Stimulated activated CD8-positive, alpha-beta memory T cell treated with anti-CD3 and anti-CD28 coated beads, Interleukin-7, amount 100 ng/mL, for 48 hours (primary cell): ENCODE measurements around the gene ADCY5.

Experiments
- DNase-seq, 2 donors: peaks; one replicate each; pipeline ENCODE4 v3.0.0-alpha.2; 2020; ENCODE audit warnings: low read depth in 1 of 2; ENCODE audit errors: extremely low read depth in 1 of 2

The ADCY5 gene

DNA sequence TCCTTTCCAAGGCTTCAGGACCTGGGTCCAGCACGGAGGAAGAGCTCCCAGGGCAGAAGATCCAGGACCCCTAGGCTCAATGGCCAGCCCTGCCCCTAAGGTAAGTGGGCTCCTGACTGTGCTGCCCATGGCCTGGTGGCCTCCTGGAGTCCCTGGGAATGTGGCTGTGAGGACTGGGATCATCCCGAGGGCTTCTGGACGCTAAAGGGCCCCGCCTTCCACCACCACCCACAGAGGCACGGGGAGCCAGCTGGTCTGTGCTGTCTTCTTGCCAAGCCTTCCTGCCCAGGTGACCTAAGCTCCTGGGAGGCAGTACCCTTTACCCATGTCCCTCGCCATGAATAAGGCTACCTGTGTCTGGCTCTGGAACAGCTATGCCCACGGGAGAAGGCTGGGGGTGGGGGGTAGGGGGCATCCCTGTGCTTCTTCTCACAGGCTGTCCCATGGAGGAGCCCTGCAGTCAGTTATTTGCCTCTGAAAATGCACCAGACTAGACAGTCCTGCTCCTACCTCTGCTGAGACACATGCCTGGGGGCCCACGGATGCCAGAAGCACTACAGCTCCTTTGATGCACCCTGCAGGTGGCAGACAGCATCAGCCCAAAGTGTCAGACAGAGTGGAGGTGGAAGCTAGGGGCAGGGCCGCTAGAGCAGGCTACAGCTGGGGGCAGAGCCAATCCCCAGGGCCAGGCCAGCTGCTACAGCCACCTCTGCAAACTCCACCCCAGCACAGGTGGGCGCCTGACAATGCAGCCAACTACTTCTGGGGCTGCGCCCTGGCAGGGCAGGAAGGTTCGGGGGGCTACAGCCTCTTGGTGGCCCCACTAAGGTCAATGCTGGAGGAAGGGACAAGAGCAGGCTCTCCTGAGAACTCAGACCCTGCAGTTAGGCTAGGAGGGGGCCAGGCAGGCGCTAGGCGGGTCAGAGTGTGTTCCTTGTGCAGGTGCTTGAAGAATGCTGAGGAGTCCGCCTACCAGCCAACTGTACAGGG is 156.3 kb downstream of the ADCY5 start:
- no peak for DNase-seq

DNA sequence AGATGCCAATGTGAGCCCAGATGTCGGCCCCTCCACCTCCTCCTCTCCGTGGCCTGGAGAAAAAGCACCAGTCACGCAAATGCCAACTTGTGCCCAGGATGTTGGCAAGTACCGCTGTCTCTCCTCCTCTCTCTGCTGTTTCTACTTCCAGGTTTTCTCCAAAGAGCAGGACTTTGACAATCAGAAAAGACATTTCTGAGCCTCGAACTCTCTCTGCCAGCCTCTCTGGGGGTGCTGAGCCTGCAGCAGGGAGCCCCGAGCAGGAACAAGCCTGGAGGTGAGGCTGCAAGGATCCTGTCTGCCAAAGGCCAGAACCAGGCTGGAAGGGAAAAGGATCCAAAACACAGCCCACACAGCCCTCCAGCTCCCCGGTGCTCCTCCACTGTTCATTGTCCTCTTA is 157.5 kb downstream of the ADCY5 start:
- no peak for DNase-seq

GRCh38 chr3:123290962-123291361 is 157.9 kb downstream of the ADCY5 start:
- DNase-seq, result no peak

- no peak for DNase-seq
Observed at GRCh38 chr3:123290107-123290930, 158.6 kb downstream of the ADCY5 start.

GRCh38 chr3:123289391-123290106 is 159.3 kb downstream of the ADCY5 start:
- DNase-seq, result no peak

DNA sequence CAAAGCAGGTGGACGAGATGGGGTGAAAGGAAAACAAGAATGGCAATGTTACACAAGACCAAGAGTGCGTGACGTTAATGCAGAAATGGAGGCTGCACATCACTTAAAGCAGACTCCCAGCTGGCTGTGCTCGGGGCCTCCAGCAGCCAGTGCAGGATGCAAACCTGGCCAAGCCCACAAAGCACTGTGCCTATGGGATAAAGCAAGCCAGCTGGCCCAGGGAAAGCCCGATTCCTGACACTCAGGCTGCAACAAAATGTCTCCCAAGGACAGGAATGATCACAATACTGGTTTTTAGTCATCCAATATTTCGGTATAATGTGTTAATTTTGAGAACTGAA is 161.0 kb downstream of the ADCY5 start:
- no peak for DNase-seq

- DNase-seq, result no peak
Observed at GRCh38 chr3:123287051-123287961, 161.6 kb downstream of the ADCY5 start.

DNA sequence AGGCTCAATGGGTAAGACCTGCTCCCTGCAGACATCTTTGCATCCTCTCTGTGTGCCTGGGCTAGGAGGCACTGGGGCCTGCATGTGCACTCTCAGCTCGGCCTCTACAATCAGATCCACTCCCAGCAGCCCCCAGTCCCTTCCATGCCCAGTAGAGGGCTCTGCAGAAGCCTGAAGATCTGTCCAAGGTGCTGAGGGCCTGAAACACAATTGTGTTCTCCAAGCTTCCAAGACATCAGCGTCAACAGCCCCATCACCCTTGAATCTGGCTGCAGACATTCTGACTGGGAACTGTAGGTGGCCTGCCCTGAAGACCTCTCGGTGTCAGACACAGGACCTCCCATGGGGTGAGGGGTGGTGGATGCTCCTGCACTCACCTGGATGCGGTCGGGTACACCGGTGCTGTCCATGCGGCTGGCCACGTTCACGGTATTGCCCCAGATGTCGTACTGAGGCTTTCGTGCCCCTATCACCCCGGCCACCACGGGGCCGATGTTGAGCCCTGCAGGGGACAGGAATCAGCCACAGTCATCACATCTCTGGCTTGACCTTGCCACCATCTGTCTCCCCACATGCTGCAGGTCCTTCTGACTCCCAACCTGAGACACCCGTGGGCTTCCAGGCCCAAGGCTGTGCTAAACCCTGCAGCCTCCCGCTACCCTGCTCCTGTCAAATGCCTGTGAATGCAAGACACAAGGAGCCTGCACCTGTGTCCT is 162.4 kb downstream of the ADCY5 start:
- no peak for DNase-seq

DNA sequence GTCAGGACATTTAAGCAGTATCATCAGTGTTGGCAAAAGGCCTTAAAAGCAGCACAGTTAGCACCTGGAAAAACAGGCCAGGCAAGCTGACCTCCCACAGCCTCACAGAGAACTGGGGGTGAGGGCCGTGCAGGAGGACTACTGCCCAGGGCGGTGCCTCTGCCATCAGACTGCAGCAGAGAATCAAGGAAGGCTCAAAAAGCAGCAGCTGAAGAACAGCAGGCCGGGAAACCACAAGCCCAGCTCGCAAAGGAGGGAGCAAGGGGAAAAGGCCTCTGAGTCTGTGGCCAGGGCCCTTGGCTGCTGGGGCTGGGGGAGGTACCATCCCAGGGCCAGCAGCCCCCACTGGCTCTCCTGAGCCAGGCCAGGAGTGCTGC is 163.0 kb downstream of the ADCY5 start:
- no peak for DNase-seq

DNA sequence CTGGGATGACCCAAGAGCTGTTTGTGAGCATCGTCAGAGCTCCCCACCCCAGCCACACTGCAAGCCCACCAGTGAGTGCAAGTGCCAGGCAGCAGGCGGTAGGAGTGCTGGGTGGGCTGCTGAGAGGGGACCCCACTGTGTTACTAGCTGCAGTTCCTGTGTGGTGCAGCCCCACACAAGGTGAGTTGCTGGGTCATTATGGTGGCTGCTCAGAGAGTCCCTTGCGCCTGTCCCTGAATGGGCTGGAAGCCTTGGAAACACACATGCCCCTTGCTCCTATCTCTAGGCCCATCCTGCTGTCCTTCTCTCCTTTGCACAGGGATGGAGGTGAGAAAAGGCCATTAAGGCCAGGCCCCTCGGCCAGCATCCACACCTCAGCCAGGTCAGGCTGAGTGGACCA is 163.4 kb downstream of the ADCY5 start:
- DNase-seq, result no peak

DNA sequence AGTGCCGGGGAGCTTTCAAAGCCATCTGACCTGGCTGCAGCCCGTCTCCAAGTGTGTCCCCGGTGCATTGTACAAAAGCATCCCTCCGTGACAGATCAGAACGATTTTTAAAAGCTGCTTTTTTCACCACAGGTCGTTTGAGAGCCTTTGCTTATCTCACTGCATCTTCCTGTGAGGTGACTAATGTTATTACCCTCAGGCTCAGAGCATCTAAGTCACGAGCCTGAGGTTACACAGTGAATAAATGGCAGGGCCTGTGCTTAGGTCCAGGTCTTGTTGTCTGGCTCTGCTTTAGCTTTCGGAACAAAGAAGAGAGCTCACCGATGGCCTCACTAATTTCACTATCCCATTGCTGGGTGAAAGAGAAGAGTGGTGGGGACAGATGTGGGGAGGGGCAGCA is 163.8 kb downstream of the ADCY5 start:
- no peak for DNase-seq

- no peak for DNase-seq
Observed at GRCh38 chr3:123284399-123285010, 164.4 kb downstream of the ADCY5 start.

- DNase-seq, result no peak
Observed at GRCh38 chr3:123283657-123284398, 165.1 kb downstream of the ADCY5 start.

- DNase-seq, result no peak
Observed at GRCh38 chr3:123283074-123283473, 165.8 kb downstream of the ADCY5 start.

GRCh38 chr3:123282461-123282860 is 166.4 kb downstream of the ADCY5 start:
- no peak for DNase-seq

DNA sequence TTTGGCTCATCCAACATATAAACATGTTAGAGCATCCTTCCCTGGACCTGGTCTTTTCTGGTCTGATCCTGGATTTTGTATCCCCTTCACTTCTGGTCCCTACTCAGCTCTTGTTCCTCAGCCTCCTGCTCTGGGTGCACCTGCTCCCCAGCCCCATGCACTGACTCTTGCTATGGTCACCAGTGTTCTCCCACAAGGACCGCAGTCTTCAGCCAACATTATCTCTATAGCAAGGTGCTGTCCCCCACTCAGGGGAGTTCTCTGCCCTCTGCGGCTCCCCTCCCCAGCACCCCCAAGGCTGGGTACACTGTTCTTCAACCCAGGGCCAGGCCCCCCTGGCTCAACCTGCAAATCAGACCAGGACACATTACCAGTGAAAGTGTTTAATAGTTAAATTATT is 167.0 kb downstream of the ADCY5 start:
- no peak for DNase-seq

- no peak for DNase-seq
Observed at GRCh38 chr3:123281406-123281805, 167.5 kb downstream of the ADCY5 start.

DNA sequence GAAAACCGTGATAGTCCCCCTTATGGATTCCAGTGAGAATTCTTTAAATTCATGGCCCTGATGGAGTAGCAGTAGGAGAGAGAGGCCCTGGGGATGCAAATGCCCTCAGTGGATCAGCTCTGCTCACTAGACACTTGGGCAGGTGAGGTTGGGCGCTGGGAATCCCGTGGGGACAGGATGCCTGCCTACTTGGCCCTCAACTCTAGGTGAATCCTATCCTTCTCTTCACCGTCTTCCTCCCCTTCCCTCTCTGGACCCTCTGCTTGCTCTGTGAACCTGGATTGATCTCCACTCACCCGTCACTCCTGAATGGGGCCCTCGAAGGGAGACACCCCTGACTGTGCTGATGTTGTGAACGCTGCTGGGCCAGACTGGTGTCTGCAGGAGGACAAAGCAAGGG is 169.8 kb downstream of the ADCY5 start:
- no peak for DNase-seq

DNA sequence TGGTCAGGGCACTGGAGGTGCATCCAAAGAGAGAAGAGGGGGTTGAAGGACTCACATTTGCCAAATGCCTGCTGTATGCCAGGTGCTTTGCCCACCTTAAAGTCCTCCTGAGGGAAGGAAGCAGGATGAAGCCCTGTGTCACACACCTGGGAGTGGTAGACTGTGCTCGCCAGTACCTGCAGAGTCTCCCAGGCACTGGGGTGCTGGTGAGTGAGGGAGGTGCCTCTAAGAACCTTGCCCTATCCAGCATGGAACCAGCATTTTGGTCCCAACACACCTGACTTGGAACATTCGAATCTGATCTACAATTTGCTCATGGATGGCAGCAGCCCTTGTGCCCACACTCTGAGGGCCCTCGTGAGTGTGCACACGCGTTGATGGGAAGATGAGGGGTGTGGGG is 170.4 kb downstream of the ADCY5 start:
- no peak for DNase-seq
